ENCODE measurements around the gene KLRF2. TPM values are rescaled to one million over a fixed set of nuclear protein-coding genes. Genes with fewer than 3 reads are reported as not detected.

KLRF2 gene
- total and polyA plus RNA-seq, 10 donors: 0.17 TPM; not detected in 9

GRCh38 chr12:9900930-9901329, 19.6 kb downstream of the KLRF2 start:
- intact Hi-C loops (cut with DNase I; ENCODE audit: low total_unique reads): no loop called here
- no peak for TF ChIP-seq CTCF (IDR thresholded peaks at IDR 0.05 in 8 of 11, conservative IDR thresholded peaks at IDR 0.05 in 3 of 11)
- no peak for TF ChIP-seq POLR2A (IDR thresholded peaks at IDR 0.05)
- TF ChIP-seq POLR2AphosphoS5 (IDR thresholded peaks at IDR 0.05): no peak
- Histone ChIP-seq H3K9me3 (peaks cover 0 to 34% (median 25%) of the 10 kb centered on the region in 8 donors), H3K27me3 (replicated peaks in 1 of 7) (no peaks in the 10 kb centered on the region), H3K36me3 (no peaks in the 10 kb centered on the region), H3K27ac (no peak overlapping the region), H3K4me1 (peaks cover 0 to 8% (median 0%) of the 10 kb centered on the region in 6 donors), H3K4me3 (no peak overlapping the region)
- WGBS, 5 donors: 81 to 95% (median 94%) methylated on average over 2 of the region's 2 CpGs
- no peak for DNase-seq

- WGBS, 5 donors: 89 to 98% (median 92%) methylated on average over 7 of the region's 7 CpGs
- no peak for TF ChIP-seq POLR2AphosphoS5 (IDR thresholded peaks at IDR 0.05)
- no peak for TF ChIP-seq CTCF (IDR thresholded peaks at IDR 0.05 in 8 of 11, conservative IDR thresholded peaks at IDR 0.05 in 3 of 11)
- TF ChIP-seq POLR2A (IDR thresholded peaks at IDR 0.05): no peak
- H3K4me1 ChIP-seq: peaks cover 0 to 14% (median 3%) of the 10 kb centered on the region in 6 donors
- H3K36me3 ChIP-seq: no peaks in the 10 kb centered on the region
- no peak overlapping the region for H3K27ac ChIP-seq
- no peak overlapping the region for H3K4me3 ChIP-seq
- no peaks in the 10 kb centered on the region for H3K27me3 ChIP-seq (replicated peaks in 1 of 7)
- DNase-seq: no peak
- peaks cover 0 to 34% (median 25%) of the 10 kb centered on the region in 8 donors for H3K9me3 ChIP-seq
- intact Hi-C loops (cut with DNase I; ENCODE audit: low total_unique reads): no loop called here
Observed at GRCh38 chr12:9902539-9903228, 21.4 kb downstream of the KLRF2 start.

- Histone ChIP-seq H3K27ac (peak overlapping the region in 1 of 8 donors; percentile 6), H3K9me3 (peaks cover 7 to 58% (median 44%) of the 10 kb centered on the region in 8 donors), H3K36me3 (no peaks in the 10 kb centered on the region), H3K27me3 (replicated peaks in 1 of 7) (no peaks in the 10 kb centered on the region), H3K4me1 (peaks cover 0 to 14% (median 0%) of the 10 kb centered on the region in 6 donors), H3K4me3 (no peak overlapping the region)
- 34 to 61% (median 36%) methylated on average over 2 of the region's 2 CpGs for WGBS, 5 donors
- DNase-seq: no peak
- TF ChIP-seq CTCF (IDR thresholded peaks at IDR 0.05 in 8 of 11, conservative IDR thresholded peaks at IDR 0.05 in 3 of 11) (no peak), POLR2AphosphoS5 (IDR thresholded peaks at IDR 0.05) (no peak), POLR2A (IDR thresholded peaks at IDR 0.05) (no peak)
- intact Hi-C loops (cut with DNase I; ENCODE audit: low total_unique reads): no loop called here
Observed at GRCh38 chr12:9906873-9907272, 25.6 kb downstream of the KLRF2 start.

GRCh38 chr12:9907769-9908168, 26.5 kb downstream of the KLRF2 start:
- no peaks in the 10 kb centered on the region for H3K36me3 ChIP-seq
- no peaks in the 10 kb centered on the region for H3K27me3 ChIP-seq (replicated peaks in 1 of 7)
- H3K4me3 ChIP-seq: no peak overlapping the region
- no peak for DNase-seq
- peaks cover 7 to 58% (median 41%) of the 10 kb centered on the region in 8 donors for H3K9me3 ChIP-seq
- no peak for TF ChIP-seq CTCF (IDR thresholded peaks at IDR 0.05 in 8 of 11, conservative IDR thresholded peaks at IDR 0.05 in 3 of 11)
- no peak for TF ChIP-seq POLR2A (IDR thresholded peaks at IDR 0.05)
- no peak for TF ChIP-seq POLR2AphosphoS5 (IDR thresholded peaks at IDR 0.05)
- WGBS, 5 donors: 90 to 96% (median 93%) methylated on average over 7 of the region's 7 CpGs
- no peak overlapping the region for H3K27ac ChIP-seq
- intact Hi-C loops (cut with DNase I; ENCODE audit: low total_unique reads): no loop called here
- H3K4me1 ChIP-seq: peaks cover 0 to 14% (median 0%) of the 10 kb centered on the region in 6 donors
